Effector memory CD8-positive, alpha-beta T cell (primary cell): ENCODE data around the gene TMTC3.
A peak's percentile ranks its signal among the peaks of the same experiment; 100 is the strongest.

ENCODE experiments used
- ATAC-seq: fragments of 150-1000 bp; cut with Tn5 transposase; replicated peaks from 2 replicates; pipeline ENCODE4 v1.10.0; 2021; ENCODE audit warnings: mild to moderate bottlenecking, moderate library complexity
- DNase-seq, 3 experiments: peaks; one replicate each; pipeline ENCODE4 v3.0.0; 2021
- H3K27ac Mint-ChIP-seq, 2 donors: one replicate each; pipeline ENCODE4 v1.8.0; 2022; ENCODE audit warnings: mild to moderate bottlenecking in 2 of 2, mixed read lengths in 2 of 2, moderate library complexity in 2 of 2
- H3K27me3 Mint-ChIP-seq, 2 donors: one replicate each; pipeline ENCODE4 v1.8.0; 2022; ENCODE audit warnings: mixed read lengths in 2 of 2
- H3K36me3 Mint-ChIP-seq: one replicate; pipeline ENCODE4 v1.8.0; 2022; ENCODE audit warnings: mild to moderate bottlenecking, moderate library complexity, mixed read lengths; ENCODE audit not compliant: insufficient read depth
- H3K4me1 Mint-ChIP-seq, 2 donors: one replicate each; pipeline ENCODE4 v1.8.0; 2022; ENCODE audit warnings: low read depth in 2 of 2, mixed read lengths in 2 of 2
- H3K4me3 Mint-ChIP-seq, 2 donors: one replicate each; pipeline ENCODE4 v1.8.0; 2022; ENCODE audit warnings: mild to moderate bottlenecking in 2 of 2, mixed read lengths in 2 of 2, moderate library complexity in 2 of 2
- H3K9me3 Mint-ChIP-seq, 2 donors: one replicate each; pipeline ENCODE4 v1.8.0; 2022; ENCODE audit warnings: mixed read lengths in 2 of 2

TMTC3 gene

DNA sequence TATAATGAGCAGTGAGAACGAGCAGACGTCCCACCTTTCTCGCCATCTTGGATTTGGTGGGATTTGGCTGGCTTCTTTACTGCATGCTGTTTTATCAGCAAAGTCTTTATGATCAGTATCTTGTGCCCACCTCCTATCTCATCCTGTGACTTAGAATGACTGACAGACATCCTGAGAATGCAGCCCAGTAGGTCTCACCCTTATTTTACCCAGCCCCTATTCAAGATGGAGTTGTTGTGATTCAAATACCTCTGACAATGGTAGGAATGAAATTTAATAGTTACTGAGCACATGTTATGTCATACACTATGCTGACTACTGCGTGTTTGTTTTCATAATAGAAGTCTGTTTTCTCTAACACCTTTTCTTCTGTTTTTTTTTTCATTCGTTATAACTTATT, 1.9 kb downstream of the TMTC3 start:
- H3K36me3 Mint-ChIP-seq: peaks cover 6% of the 10 kb centered on the region
- ATAC-seq (no peak), DNase-seq (no peak)
- H3K9me3 Mint-ChIP-seq: no peaks in the 10 kb centered on the region
- H3K4me1 Mint-ChIP-seq: peaks cover 24 to 33% of the 10 kb centered on the region in 2 donors
- peak overlapping the region in 1 of 2 donors; percentile 4 for H3K4me3 Mint-ChIP-seq
- H3K27ac Mint-ChIP-seq: no peak overlapping the region
- no peaks in the 10 kb centered on the region for H3K27me3 Mint-ChIP-seq

DNA sequence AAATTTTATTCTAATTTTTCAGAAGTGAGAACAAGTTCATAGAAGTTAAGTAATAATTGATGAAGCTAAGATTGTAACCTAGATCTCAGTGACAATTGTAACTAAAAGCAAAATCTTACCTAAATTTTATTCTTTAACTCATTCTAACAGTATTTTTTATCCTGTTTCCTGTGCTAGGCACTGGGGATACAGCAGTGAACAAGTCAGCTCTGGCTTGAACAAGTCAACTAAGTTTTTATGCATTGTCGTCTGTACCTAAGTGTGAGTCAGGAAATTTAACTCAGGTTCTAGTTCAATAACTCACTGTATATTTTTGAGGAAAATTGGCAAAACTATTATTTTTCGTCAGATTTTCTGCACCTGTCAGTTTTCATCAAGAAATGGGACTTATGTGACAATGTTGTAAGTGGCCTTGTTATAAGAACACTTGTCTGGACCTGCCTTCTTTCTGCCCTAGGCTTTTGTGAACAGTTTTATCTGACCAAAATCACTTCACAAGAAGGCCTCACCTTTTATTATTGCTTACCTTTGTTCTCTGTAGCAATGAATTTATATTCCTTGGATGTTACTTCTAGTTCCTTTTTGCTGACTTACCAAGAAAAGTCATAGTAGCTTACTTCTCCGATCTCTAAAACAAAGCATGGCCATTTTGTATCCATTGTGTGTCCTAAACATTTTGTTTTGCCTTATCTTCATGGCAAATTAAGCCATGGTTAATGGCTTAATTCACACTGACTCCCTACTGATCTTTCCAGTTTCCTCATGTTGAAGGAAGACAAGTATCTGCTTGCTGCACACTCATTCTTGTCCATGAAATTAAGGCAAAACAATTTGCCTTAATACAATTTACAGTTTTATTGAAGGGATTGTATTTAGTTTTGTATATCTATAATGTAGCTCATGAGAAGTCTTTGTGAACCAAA, 2.7 kb downstream of the TMTC3 start:
- Mint-ChIP-seq H3K27me3 (no peaks in the 10 kb centered on the region), H3K9me3 (no peaks in the 10 kb centered on the region)

GRCh38 chr12:88145567-88146505, 3.7 kb downstream of the TMTC3 start:
- no peak overlapping the region for H3K4me3 Mint-ChIP-seq
- peaks cover 6% of the 10 kb centered on the region for H3K36me3 Mint-ChIP-seq
- ATAC-seq (no peak), DNase-seq (no peak)
- H3K27ac Mint-ChIP-seq: peak overlapping the region in 1 of 2 donors; percentile 19
- no peaks in the 10 kb centered on the region for H3K9me3 Mint-ChIP-seq
- H3K4me1 Mint-ChIP-seq: peaks cover 29 to 41% of the 10 kb centered on the region in 2 donors
- no peaks in the 10 kb centered on the region for H3K27me3 Mint-ChIP-seq

More for the DNA sequence above, 2.7 kb downstream of the TMTC3 start:
- Mint-ChIP-seq H3K4me3 (peak overlapping the region in 1 of 2 donors; percentile 4), H3K4me1 (peaks cover 24 to 35% of the 10 kb centered on the region in 2 donors), H3K36me3 (peaks cover 3% of the 10 kb centered on the region), H3K27ac (no peak overlapping the region)
- no peak for DNase-seq
- no peak for ATAC-seq

GRCh38 chr12:88150063-88150462, 8.0 kb downstream of the TMTC3 start:
- no peak for DNase-seq
- H3K4me3 Mint-ChIP-seq: no peak overlapping the region
- no peak for ATAC-seq
- H3K27me3 Mint-ChIP-seq: no peaks in the 10 kb centered on the region
- H3K9me3 Mint-ChIP-seq: no peaks in the 10 kb centered on the region
- H3K36me3 Mint-ChIP-seq: peaks cover 3% of the 10 kb centered on the region
- H3K4me1 Mint-ChIP-seq: peaks cover 9 to 26% of the 10 kb centered on the region in 2 donors
- no peak overlapping the region for H3K27ac Mint-ChIP-seq

DNA sequence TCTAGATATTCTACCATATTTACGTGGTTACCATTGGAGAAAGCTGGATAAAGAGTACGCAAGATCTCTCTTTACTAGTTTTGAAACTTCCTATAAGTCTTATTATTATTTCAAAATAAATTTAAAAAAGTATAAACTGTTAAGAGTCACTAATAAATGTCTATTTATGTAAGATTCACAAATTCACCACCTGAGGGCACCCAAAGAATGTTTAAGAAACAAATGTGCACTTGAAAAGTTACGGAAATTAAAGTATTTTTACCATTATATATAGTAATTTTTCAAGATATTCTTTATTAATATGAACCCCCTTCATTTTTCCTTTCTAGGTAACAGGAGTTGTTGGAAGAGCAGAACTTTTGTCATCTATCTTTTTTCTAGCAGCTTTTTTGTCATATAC, 11.9 kb downstream of the TMTC3 start:
- Mint-ChIP-seq H3K4me1 (peaks cover 5 to 13% of the 10 kb centered on the region in 2 donors), H3K27ac (no peak overlapping the region), H3K36me3 (peaks cover 13% of the 10 kb centered on the region), H3K9me3 (no peaks in the 10 kb centered on the region), H3K4me3 (no peak overlapping the region), H3K27me3 (no peaks in the 10 kb centered on the region)
- no peak for ATAC-seq
- DNase-seq: no peak

DNA sequence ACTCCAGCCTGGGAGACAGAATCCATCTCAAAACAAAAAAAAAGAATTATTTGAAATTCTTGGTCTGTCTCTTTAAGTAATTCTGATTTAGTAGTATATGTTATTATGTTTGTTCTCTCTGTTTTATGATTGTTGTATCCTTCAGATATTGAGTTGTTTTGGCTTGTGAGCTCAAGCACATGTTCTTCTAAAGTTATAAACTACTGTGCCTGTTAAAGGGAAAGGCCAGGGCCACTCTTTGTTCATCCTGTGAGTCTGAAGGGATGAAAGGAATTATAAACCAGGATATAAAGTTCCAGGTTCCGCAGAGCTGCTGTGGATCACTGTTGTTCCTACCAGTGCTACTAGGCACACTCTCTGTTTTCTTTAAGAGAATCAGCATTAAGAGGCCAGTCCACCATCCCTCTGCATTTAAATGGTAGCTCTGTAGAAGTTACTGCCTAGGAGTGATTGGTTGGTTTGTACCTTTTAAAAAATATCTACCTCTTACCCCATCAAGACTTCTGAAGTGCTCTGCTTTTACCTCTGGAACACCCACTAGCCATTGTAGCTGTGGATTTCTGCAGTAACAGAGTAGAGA, 14.1 kb downstream of the TMTC3 start:
- Mint-ChIP-seq H3K9me3 (no peaks in the 10 kb centered on the region), H3K36me3 (peaks cover 10% of the 10 kb centered on the region), H3K4me3 (no peak overlapping the region), H3K4me1 (peaks cover 0 to 6% of the 10 kb centered on the region in 2 donors), H3K27me3 (no peaks in the 10 kb centered on the region), H3K27ac (no peak overlapping the region)
- no peak for ATAC-seq
- no peak for DNase-seq

- ATAC-seq: no peak
- Mint-ChIP-seq H3K4me1 (no peaks in the 10 kb centered on the region), H3K4me3 (no peak overlapping the region), H3K27ac (no peak overlapping the region), H3K27me3 (no peaks in the 10 kb centered on the region), H3K36me3 (peaks cover 19% of the 10 kb centered on the region), H3K9me3 (no peaks in the 10 kb centered on the region)
- no peak for DNase-seq
These were observed 21.3 kb downstream of the TMTC3 start for GRCh38 chr12:88163371-88163770.

DNA sequence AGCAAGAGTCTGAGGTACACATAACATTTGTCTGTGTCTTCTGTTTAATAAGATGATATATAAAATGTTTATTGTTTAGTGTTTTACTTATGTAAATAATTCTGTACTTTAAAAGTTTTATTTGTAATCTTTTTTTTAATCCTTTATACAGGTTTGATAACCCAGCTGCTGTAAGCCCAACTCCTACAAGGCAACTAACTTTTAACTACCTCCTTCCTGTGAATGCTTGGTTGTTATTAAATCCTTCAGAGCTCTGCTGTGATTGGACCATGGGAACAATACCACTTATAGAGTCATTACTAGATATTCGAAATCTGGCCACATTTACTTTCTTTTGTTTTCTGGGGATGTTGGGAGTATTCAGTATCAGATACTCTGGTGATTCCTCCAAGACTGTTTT, 24.1 kb downstream of the TMTC3 start:
- DNase-seq (no peak), ATAC-seq (no peak)
- Mint-ChIP-seq H3K4me1 (no peaks in the 10 kb centered on the region), H3K9me3 (no peaks in the 10 kb centered on the region), H3K4me3 (no peak overlapping the region), H3K36me3 (peaks cover 26% of the 10 kb centered on the region), H3K27ac (no peak overlapping the region), H3K27me3 (no peaks in the 10 kb centered on the region)

DNA sequence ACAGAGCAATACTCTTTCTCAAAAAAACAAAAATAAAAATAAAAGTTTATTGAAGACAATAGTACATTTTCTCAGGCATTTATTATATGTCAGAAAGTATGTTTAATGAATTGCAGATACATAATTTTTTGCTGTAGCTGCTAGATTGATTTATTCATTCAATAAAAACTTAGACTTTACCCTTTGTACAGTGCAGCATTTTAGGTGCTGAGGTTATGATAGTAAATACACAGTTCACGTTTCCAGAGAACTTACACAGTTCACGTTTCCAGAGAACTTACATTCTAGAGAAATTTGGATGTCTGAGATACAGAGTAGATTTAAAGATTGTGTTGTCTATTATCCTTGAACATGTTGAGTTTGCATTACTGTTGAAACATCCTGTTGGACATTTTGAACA, 25.3 kb downstream of the TMTC3 start:
- ATAC-seq: no peak
- no peaks in the 10 kb centered on the region for H3K4me1 Mint-ChIP-seq
- peaks cover 25% of the 10 kb centered on the region for H3K36me3 Mint-ChIP-seq

GRCh38 chr12:88172844-88173407, 30.8 kb downstream of the TMTC3 start:
- Mint-ChIP-seq H3K9me3 (no peaks in the 10 kb centered on the region), H3K36me3 (peaks cover 38% of the 10 kb centered on the region), H3K27ac (no peak overlapping the region), H3K4me1 (no peaks in the 10 kb centered on the region), H3K27me3 (no peaks in the 10 kb centered on the region), H3K4me3 (no peak overlapping the region)
- DNase-seq: no peak
- ATAC-seq: no peak

More for the DNA sequence above, 25.3 kb downstream of the TMTC3 start:
- DNase-seq: no peak
- Mint-ChIP-seq H3K27me3 (no peaks in the 10 kb centered on the region), H3K27ac (no peak overlapping the region), H3K9me3 (no peaks in the 10 kb centered on the region), H3K4me3 (no peak overlapping the region)

- peaks cover 40% of the 10 kb centered on the region for H3K36me3 Mint-ChIP-seq
- no peaks in the 10 kb centered on the region for H3K9me3 Mint-ChIP-seq
- no peaks in the 10 kb centered on the region for H3K27me3 Mint-ChIP-seq
- H3K27ac Mint-ChIP-seq: no peak overlapping the region
- no peak overlapping the region for H3K4me3 Mint-ChIP-seq
- no peaks in the 10 kb centered on the region for H3K4me1 Mint-ChIP-seq
- ATAC-seq (no peak), DNase-seq (no peak)
These were observed 33.4 kb downstream of the TMTC3 start for GRCh38 chr12:88175544-88175943.

GRCh38 chr12:88179436-88180014, 37.4 kb downstream of the TMTC3 start:
- Mint-ChIP-seq H3K27me3 (no peaks in the 10 kb centered on the region), H3K4me1 (no peaks in the 10 kb centered on the region), H3K27ac (no peak overlapping the region), H3K4me3 (no peak overlapping the region), H3K9me3 (no peaks in the 10 kb centered on the region), H3K36me3 (peaks cover 24% of the 10 kb centered on the region)
- DNase-seq (no peak), ATAC-seq (no peak)

GRCh38 chr12:88181881-88182280, 39.8 kb downstream of the TMTC3 start:
- ATAC-seq: no peak
- Mint-ChIP-seq H3K9me3 (no peaks in the 10 kb centered on the region), H3K27ac (no peak overlapping the region), H3K4me3 (no peak overlapping the region), H3K4me1 (no peaks in the 10 kb centered on the region), H3K36me3 (peaks cover 12% of the 10 kb centered on the region), H3K27me3 (no peaks in the 10 kb centered on the region)
- no peak for DNase-seq
